GM10266 (cell line): ENCODE results near the gene DSCAML1.

Experiments
- DNase-seq: peaks from one replicate; pipeline ENCODE4 v3.0.0; 2012; ENCODE audit errors: extremely low spot score
- CTCF ChIP-seq: IDR thresholded peaks from 2 replicates; pipeline ENCODE4 v1.5.1; 2012; ENCODE audit warnings: mild to moderate bottlenecking, low read depth; ENCODE audit not compliant: control insufficient read depth, insufficient read depth; ENCODE audit errors: missing control alignments

The DSCAML1 gene

DNA sequence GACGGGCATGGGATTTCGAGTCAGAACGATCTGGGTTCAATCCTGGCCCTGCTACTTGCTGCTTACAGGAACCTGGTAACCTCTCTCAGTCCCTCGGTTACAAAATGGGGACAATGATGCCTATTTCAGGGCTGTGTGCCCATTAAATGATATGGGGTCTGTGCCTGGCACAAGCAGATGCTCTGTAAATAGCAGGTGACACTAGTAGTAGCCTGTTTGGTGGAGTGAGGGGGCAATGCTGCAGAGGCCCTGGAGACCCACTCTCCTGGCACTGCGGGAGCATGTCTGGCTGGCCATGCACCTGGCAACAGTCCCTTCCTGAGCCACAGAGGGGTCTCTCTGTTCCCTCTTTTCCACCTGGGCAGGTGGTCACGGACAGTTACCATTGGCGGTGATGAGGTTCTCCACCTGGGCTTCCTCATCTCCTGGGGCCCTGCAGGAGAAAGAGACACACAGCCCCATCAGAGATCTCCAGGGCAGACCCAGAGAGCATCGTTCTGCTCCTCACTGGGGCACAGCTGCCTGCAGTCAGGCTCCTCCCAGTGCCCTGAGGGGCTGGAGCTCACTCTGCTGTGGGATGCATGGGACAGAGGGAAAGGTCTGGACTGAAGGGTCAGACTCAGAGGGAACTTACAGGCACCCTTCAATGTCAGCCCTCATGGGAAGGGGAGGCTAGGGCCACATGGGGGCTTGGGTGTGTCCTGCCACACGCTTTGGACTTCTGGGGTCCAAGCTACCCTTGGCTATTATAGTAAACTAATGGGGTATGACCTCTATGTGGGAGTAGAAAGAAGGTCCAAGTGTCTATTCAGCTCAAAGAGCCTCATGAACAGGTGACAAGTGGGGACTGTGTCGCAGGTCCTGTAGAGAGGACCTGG is 43.2 kb upstream of the DSCAML1 start:
- no peak for TF ChIP-seq CTCF
- DNase-seq, result no peak

- TF ChIP-seq CTCF, result no peak
- DNase-seq, result no peak
These were observed 42.4 kb upstream of the DSCAML1 start for GRCh38 chr11:117839380-117839881.

- DNase-seq, result no peak
- TF ChIP-seq CTCF, result no peak
These were observed 41.9 kb upstream of the DSCAML1 start for GRCh38 chr11:117838901-117839300.

DNA sequence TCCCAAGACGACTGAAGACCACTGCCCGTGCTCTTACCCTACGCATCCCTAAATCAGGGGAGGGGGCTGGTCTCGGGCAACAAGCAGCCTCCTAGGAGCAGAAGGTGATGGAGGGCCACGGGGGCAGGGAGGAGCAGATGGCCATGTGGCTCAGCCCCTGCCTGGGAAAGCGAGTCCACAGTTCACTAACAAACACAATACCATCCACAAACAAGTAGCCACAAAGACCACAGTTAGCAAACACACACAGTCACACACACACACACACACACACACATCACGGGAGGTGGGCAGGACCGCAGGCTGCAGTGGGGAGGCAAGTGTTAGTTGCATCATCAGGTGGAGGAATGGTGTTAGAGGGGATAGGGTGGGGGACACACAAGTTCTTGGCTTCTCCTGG is 40.8 kb upstream of the DSCAML1 start:
- TF ChIP-seq CTCF, result no peak

GRCh38 chr11:117837070-117837776 is 40.2 kb upstream of the DSCAML1 start:
- no peak for TF ChIP-seq CTCF
- DNase-seq, result no peak

More for the DNA sequence above, 40.8 kb upstream of the DSCAML1 start:
- no peak for DNase-seq

DNA sequence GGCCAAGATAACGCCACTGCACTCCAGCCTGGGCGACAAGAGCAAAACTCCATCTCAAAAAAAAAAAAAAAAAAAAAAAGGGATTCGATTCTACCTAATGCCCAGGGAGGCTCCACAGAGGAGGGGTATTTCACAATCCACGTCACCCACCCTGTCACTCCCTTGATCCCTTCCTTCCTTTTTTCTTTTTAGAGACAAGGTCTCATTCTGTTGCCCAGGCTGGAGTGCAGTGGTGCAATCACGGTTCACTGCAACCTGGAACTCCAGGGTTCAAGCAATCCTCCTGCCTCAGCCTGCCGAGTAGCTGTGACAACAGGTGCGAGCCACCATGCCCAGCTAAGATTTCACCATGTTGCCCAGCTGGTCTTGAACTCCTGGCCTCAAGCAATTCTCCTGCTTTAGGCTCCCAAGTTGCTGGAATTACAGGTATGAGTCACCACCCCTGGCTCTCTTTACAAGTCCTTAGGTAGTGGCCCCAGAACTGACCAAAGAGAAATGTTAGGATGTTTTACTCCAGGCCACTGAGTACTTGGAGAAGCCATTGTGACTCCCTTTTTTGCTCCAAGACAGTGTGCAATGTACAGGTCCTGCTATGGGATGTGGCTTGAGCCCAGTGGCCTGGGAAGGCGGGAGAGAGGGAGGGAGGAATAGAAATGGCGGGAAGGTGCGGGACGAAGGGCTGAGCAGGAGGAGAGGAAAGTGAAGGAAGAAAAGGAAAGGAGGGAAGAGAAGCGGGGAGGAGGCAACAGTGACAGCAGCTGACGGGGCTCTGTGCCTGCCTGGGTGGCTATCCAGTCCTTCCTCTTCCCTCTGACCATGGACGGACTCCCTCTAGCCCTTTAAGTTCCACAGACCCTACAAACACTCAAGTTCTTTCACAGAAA is 39.3 kb upstream of the DSCAML1 start:
- TF ChIP-seq CTCF, result no peak
- no peak for DNase-seq
